Measurements from ENCODE around the gene CSTF2. TPM values are rescaled to one million over a fixed set of nuclear protein-coding genes. Genes with fewer than 3 reads are reported as not detected.

Gene CSTF2
- total RNA-seq, 2 donors from 2014 or later: 32.8 to 33.0 TPM

DNA sequence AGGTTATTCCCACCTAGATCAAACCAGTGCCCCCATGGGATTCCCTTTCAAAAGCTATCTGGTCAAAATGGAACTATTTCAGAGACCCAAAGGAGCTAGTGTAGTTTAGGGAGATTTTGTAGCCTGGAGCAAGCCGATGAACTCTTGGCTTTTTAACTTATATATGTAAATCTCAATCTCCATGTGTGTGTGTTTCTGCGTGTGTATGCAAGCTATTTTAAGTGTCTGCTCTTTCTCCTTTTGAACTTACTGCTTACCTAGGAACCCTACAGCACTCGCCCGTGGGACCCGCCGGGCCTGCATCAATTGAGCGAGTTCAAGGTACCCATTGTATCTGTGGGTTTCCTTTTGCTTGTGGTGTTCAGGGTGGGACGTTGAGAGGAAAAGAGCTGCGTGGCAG is 10.4 kb downstream of the CSTF2 start:
- H3K4me1 Mint-ChIP-seq (ENCODE audit: low read depth): peaks cover 22% of the 10 kb centered on the region
- H3K4me3 Mint-ChIP-seq: peak overlapping the region; percentile 71 to 81
- peaks cover 16 to 24% of the 10 kb centered on the region in 2 donors for H3K36me3 Mint-ChIP-seq (ENCODE audit: insufficient read depth in 2 of 2)
- H3K27ac Mint-ChIP-seq: peak overlapping the region; percentile 94
- DNase-seq (no peak), ATAC-seq (replicated peaks in 1 of 2) (peak in 1 of 2 donors; percentile 20)
- no peaks in the 10 kb centered on the region for H3K9me3 Mint-ChIP-seq
- peaks cover 14% of the 10 kb centered on the region for H3K27me3 Mint-ChIP-seq (ENCODE audit: low read depth)

DNA sequence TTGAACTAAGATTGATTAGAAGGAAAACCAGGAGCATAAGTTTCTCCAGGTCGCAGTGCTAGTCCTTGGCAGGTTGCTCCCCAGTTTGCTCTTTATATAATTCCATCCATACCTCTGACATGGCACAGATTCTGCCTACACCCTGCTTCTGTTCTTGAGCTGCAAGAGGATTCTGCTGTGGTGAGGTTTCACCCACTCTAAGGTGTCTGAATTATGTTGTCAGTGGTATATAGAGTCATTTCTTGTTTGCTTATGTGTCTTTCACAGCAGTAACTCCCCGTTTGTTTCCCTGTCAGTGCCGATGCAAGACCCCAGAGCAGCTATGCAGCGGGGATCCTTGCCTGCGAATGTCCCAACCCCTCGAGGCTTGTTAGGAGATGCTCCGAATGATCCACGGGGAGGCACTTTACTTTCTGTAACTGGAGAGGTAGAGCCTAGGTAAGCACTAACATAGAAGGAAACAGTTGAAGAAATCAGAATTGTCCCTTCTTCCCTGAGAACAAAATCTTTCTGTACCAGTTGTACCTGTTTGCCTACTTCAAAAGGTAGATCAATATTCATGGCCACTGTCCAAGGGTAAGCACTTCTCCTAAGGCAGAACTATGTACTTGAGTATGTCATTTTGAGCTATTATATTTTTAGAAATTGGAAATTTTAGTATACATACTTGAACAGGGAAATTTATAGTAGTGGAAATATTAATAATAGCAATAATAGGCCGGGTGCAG is 11.2 kb downstream of the CSTF2 start:
- no peak for DNase-seq
- H3K36me3 Mint-ChIP-seq (ENCODE audit: insufficient read depth in 2 of 2): peaks cover 16 to 22% of the 10 kb centered on the region in 2 donors
- peaks cover 14% of the 10 kb centered on the region for H3K27me3 Mint-ChIP-seq (ENCODE audit: low read depth)
- H3K9me3 Mint-ChIP-seq: no peaks in the 10 kb centered on the region
- peak overlapping the region; percentile 94 for H3K27ac Mint-ChIP-seq
- peak overlapping the region; percentile 71 to 81 for H3K4me3 Mint-ChIP-seq
- peak; percentile 26 to 70 for ATAC-seq (replicated peaks in 1 of 2)
- H3K4me1 Mint-ChIP-seq (ENCODE audit: low read depth): peaks cover 22% of the 10 kb centered on the region

DNA sequence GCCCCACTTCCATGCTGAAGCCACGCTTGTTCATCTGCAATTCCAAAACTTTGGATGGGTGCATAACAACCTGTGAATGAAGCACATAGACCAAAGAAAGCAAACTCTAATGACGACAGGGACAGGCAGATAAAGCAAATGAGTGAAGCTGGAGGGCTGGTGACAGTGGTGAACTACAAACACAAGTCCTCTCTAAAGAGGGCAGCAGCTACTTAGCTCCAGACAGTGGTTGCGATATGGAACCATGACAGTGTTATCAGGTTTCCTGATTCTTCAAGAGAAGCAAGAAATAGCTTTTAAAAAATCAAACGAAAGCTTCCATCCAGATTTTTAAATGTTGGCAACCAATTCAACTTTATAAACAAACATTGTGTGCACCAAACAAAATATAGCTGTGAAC is 30.1 kb downstream of the CSTF2 start:
- no peak for ATAC-seq (replicated peaks in 1 of 2)
- no peak overlapping the region for H3K27ac Mint-ChIP-seq
- no peak overlapping the region for H3K4me3 Mint-ChIP-seq
- H3K27me3 Mint-ChIP-seq (ENCODE audit: low read depth): no peaks in the 10 kb centered on the region
- no peak for DNase-seq
- no peaks in the 10 kb centered on the region for H3K36me3 Mint-ChIP-seq (ENCODE audit: insufficient read depth in 2 of 2)
- H3K4me1 Mint-ChIP-seq (ENCODE audit: low read depth): no peaks in the 10 kb centered on the region
- H3K9me3 Mint-ChIP-seq: no peaks in the 10 kb centered on the region

DNA sequence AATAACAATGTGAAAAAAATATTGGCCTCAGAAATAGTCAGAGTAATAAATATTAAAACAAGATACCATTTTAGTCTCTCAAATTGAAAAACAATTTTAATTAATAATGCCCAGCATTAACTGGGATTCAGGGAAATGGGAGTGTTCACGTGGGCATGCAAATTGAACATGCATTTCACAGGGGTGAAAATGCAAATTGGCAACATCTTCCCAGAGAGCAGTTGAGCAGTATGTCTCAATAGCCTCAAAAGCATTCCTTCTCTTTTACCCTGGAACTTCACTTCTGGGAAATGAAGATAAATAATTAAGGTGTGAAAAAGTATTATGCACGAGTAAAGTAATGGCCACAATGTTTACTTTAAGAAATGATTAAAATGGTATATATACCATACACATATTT is 32.6 kb downstream of the CSTF2 start:
- no peak overlapping the region for H3K27ac Mint-ChIP-seq
- H3K9me3 Mint-ChIP-seq: peaks cover 2 to 4% of the 10 kb centered on the region in 2 donors
- H3K27me3 Mint-ChIP-seq (ENCODE audit: low read depth): peaks cover 8% of the 10 kb centered on the region
- ATAC-seq (replicated peaks in 1 of 2) (no peak), DNase-seq (no peak)
- no peaks in the 10 kb centered on the region for H3K4me1 Mint-ChIP-seq (ENCODE audit: low read depth)
- H3K36me3 Mint-ChIP-seq (ENCODE audit: insufficient read depth in 2 of 2): no peaks in the 10 kb centered on the region
- H3K4me3 Mint-ChIP-seq: no peak overlapping the region

DNA sequence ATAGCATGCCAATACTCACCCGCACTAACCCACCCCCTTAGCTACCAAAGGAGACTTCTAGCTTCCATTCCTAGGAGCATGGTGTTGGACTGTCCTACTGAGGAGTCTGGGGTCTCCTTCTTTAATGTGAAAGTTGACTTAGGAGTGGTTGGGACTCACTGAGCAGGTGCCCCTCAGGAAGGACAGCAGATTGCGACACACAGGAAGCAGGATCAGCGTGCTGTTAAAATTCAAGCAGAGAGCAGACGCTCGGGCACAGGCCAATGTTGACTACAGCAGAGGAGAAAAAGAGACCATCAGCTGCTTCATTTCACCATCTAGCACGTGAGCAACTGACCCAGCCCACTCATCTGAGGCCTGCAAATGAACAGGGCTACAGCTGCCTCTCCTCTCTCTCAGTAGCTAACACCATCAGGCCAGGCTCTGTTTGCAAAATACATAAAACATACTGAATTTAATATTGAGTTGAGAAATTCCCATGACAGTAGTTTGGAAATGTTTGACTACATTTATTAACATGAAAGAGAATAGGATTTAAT is 43.2 kb downstream of the CSTF2 start:
- no peaks in the 10 kb centered on the region for H3K9me3 Mint-ChIP-seq
- peaks cover 44% of the 10 kb centered on the region for H3K27me3 Mint-ChIP-seq (ENCODE audit: low read depth)
- no peaks in the 10 kb centered on the region for H3K36me3 Mint-ChIP-seq (ENCODE audit: insufficient read depth in 2 of 2)
- no peak overlapping the region for H3K4me3 Mint-ChIP-seq
- DNase-seq: no peak
- H3K4me1 Mint-ChIP-seq (ENCODE audit: low read depth): no peaks in the 10 kb centered on the region
- ATAC-seq (replicated peaks in 1 of 2): no peak
- no peak overlapping the region for H3K27ac Mint-ChIP-seq

DNA sequence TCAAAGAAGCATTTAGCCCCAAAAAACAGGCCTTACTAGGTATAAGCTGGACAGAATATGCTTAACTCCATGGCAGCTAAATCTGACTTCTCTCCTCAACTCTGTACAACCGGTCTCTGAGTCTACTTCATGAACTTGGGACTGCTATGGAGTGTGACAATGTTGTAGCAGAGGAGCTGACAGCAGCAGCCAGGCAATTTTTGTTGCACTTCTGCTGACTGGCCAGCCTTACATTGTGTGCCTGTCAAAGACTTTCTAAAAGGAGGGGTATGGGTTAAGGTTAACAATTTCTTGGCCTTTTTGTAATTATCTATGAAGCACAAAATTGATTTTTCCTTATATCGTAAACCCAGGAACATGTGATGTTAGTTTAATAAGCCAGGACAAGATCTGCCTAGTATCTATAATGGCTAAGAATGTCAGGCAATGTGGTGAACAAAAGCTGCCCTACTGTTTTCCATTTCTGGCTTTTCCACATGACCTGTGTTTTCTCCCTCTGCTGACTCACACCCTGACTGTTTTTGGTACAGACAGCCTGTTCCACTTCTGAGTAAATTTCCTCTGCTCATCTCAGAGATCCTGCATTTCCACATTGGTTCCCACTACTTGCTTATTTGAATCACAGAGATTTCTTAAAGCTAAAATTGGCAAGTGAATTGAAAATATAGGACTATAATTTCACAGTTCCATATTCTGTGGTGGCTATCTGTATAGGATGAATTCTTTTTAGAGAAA is 44.6 kb downstream of the CSTF2 start:
- Mint-ChIP-seq H3K27ac (no peak overlapping the region), H3K9me3 (no peaks in the 10 kb centered on the region), H3K4me1 (ENCODE audit: low read depth) (no peaks in the 10 kb centered on the region), H3K27me3 (ENCODE audit: low read depth) (peaks cover 36% of the 10 kb centered on the region), H3K4me3 (no peak overlapping the region), H3K36me3 (ENCODE audit: insufficient read depth in 2 of 2) (no peaks in the 10 kb centered on the region)
- no peak for ATAC-seq (replicated peaks in 1 of 2)
- no peak for DNase-seq

DNA sequence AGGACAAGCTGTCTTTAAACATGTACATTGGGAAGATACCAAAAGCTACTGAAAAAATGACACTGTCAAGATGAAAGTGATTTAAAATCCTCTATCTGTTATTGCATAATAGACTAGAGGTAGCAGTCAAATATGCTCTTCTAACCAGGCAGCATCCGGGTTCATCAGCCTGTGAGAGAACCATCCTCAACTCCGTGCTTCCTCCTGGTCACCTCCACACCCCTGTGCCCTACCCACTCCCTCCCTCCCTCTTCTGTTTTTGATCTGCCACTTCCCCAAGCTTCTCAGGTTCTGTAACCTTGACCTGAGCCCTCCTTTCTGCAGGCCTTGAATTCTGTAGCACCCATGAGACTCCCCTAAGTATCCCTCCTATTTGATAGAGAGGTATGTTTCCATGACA is 48.1 kb downstream of the CSTF2 start:
- no peaks in the 10 kb centered on the region for H3K9me3 Mint-ChIP-seq
- no peak for DNase-seq
- H3K4me3 Mint-ChIP-seq: no peak overlapping the region
- H3K27ac Mint-ChIP-seq: no peak overlapping the region
- ATAC-seq (replicated peaks in 1 of 2): no peak
- H3K4me1 Mint-ChIP-seq (ENCODE audit: low read depth): no peaks in the 10 kb centered on the region
- H3K36me3 Mint-ChIP-seq (ENCODE audit: insufficient read depth in 2 of 2): no peaks in the 10 kb centered on the region
- peaks cover 21% of the 10 kb centered on the region for H3K27me3 Mint-ChIP-seq (ENCODE audit: low read depth)

DNA sequence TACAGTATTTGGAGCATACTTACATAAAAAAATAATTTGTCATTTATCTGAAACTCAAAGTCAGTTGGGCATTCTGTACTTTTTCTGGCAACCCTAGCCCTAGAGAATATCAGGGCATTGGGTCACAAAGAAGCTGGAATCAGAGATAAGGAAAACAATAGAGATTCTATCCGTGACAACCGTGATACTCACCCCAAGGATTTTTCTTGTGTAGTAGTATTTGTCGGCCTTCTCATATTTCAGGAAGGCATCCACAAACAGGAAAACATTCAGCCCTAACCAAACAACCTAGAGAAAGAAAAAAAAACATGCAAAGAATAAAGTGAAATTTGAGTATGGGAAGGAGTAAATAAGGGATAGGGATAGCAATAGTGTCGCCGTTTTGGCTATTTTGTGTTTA is 50.3 kb downstream of the CSTF2 start:
- Mint-ChIP-seq H3K27ac (no peak overlapping the region), H3K4me1 (ENCODE audit: low read depth) (no peaks in the 10 kb centered on the region), H3K27me3 (ENCODE audit: low read depth) (peaks cover 23% of the 10 kb centered on the region), H3K4me3 (no peak overlapping the region), H3K36me3 (ENCODE audit: insufficient read depth in 2 of 2) (no peaks in the 10 kb centered on the region), H3K9me3 (no peaks in the 10 kb centered on the region)
- DNase-seq: no peak
- no peak for ATAC-seq (replicated peaks in 1 of 2)

DNA sequence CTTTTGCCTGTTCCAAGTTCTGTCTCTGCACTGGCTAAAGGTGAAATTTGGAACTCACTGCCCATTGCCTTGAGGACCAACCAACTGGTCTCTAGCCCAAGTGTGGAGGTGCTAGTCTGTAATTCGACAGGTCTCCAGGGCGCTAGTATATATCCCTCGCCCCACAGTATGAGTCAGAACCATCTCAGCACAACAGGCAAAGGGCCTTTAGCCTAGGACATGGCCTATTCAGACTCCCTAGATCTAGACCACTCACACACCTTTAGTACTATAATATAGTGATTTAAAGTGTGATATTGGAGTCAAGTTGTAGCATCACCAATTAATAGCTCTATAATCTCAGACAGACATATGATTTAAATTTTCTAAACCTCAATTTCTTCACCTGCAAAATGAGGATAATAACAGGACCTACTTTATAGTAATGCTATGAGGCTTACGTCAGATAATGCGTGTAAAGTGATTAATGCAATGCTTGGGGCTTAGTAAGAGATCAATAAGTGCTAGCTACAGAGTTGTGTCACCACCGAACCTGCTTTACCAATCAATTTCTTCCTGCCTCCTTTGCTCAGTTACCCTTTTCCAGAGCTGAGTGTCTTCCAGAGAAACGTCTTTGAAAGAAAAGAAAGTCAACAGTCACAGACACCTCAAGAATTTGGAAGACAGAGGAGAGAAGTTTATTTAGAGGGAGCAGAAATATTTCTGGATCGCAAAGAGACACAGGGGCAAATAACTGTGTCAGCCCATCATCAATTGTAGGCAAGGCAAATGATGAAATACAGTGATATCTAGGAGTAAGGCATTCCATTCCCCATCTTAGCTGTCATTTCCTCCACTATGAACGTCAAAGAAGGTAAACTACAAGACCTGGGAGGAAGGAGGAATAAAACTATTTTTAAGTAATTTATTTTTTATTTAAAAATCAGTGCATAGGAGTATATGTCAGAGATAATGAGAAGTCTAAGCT is 51.7 kb downstream of the CSTF2 start:
- Mint-ChIP-seq H3K27me3 (ENCODE audit: low read depth) (peaks cover 21% of the 10 kb centered on the region), H3K4me1 (ENCODE audit: low read depth) (no peaks in the 10 kb centered on the region), H3K27ac (no peak overlapping the region), H3K36me3 (ENCODE audit: insufficient read depth in 2 of 2) (no peaks in the 10 kb centered on the region), H3K9me3 (no peaks in the 10 kb centered on the region), H3K4me3 (no peak overlapping the region)
- ATAC-seq (replicated peaks in 1 of 2): no peak
- DNase-seq: no peak

DNA sequence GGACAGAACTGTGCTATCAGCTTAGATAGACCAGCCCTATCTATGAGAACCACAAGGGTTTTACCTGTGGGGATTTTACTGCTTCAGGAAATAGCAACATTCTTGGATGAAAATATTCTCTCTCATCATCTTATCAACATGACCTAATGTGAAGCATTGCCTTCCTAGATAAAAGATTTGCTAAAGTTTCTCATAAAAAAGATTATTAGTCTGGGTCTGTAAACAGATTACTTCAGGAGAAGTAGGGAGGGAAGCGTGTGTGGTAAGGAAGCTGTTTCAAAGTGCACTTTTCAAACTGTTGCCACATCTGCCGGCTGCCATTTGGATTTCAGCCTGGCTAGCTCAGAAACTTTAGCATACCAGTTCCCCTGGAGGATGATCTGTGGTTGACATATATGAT is 54.1 kb downstream of the CSTF2 start, which contains the start of gene NOX1:
TSS of gene NOX1 (minus strand) at position 35 of the 400 bp plus-strand sequence. CDS start 220 bp downstream, outside the sequence.
- no peaks in the 10 kb centered on the region for H3K4me1 Mint-ChIP-seq (ENCODE audit: low read depth)
- no peak for ATAC-seq (replicated peaks in 1 of 2)
- no peak within 1 kb of the TSS for H3K4me3 Mint-ChIP-seq

DNA sequence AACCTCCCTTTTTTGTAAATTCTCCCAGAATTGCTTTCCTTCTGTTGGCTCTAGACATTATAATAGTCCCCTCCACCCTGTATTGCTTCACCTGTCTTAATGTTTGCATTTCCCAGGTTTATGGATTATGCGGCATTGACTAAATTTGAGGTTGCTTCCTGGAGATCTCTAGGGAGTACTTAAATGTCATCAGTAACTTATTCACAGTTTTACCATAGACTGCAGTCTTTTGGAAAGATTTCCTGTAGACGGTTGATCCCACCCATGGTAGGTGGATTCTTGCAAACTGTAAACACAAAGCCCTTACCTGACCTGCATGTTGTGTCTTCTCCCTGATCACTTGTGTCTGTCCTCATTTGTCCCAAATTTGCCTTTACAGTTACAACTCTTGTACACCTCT is 60.2 kb downstream of the CSTF2 start:
- peaks cover 28% of the 10 kb centered on the region for H3K27me3 Mint-ChIP-seq (ENCODE audit: low read depth)

More for the DNA sequence above, 54.1 kb downstream of the CSTF2 start, which contains the start of gene NOX1:
- H3K36me3 Mint-ChIP-seq (ENCODE audit: insufficient read depth in 2 of 2): no peaks in the 10 kb centered on the region
- H3K27me3 Mint-ChIP-seq (ENCODE audit: low read depth): peaks cover 15% of the 10 kb centered on the region
- H3K9me3 Mint-ChIP-seq: no peaks in the 10 kb centered on the region
- no peak within 1 kb of the TSS for H3K27ac Mint-ChIP-seq
- DNase-seq: no peak

DNA sequence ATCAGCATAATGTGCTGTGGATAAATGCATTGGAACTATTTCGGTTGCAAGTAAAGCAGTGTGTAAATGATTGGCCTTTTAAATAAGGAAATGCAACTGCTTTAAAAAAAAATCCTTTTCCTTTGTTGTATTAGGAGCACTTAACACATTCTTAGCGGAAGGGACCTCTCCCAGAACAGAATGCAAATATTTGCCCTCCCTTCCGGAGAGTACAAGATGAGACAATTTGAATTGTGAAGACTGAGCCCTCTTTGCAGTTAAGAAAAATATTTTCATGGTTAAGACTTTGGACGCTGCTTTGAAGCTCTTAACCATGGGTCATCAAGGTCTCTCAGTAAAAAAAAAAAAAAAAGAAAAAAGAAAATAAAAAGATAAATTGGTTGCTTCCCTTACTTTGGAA is 63.5 kb downstream of the CSTF2 start:
- H3K27me3 Mint-ChIP-seq (ENCODE audit: low read depth): peaks cover 41% of the 10 kb centered on the region

More for the DNA sequence above, 60.2 kb downstream of the CSTF2 start:
- H3K36me3 Mint-ChIP-seq (ENCODE audit: insufficient read depth in 2 of 2): no peaks in the 10 kb centered on the region
- no peaks in the 10 kb centered on the region for H3K9me3 Mint-ChIP-seq
- no peak overlapping the region for H3K27ac Mint-ChIP-seq
- peaks cover 5% of the 10 kb centered on the region for H3K4me1 Mint-ChIP-seq (ENCODE audit: low read depth)
- ATAC-seq (replicated peaks in 1 of 2) (no peak), DNase-seq (no peak)
- H3K4me3 Mint-ChIP-seq: no peak overlapping the region

More for the DNA sequence above, 63.5 kb downstream of the CSTF2 start:
- ATAC-seq (replicated peaks in 1 of 2): no peak
- Mint-ChIP-seq H3K36me3 (ENCODE audit: insufficient read depth in 2 of 2) (no peaks in the 10 kb centered on the region), H3K27ac (no peak overlapping the region), H3K4me3 (no peak overlapping the region), H3K4me1 (ENCODE audit: low read depth) (peaks cover 5% of the 10 kb centered on the region), H3K9me3 (no peaks in the 10 kb centered on the region)
- DNase-seq: no peak

Data from activated T-cell treated with anti-CD3 and anti-CD28 coated beads, Interleukin-2, amount 50 U/mL, for 72 hours (primary cell).